HepG2 (cell line): ENCODE measurements around the gene KMT2A. TPM values are rescaled to one million over a fixed set of nuclear protein-coding genes. Genes with fewer than 3 reads are reported as not detected.
A peak's percentile ranks its signal among the peaks of the same experiment; 100 is the strongest.

Source experiments
- ATAC-seq: fragments of 200-7000 bp; cut with Tn5 transposase; 3 replicates; pipeline ENCODE4 v1.9.1; 2020; ENCODE audit warnings: mild to moderate bottlenecking, moderate library complexity
- BruUV-seq: library from RNA; stranded (reverse); fragments of 400-500 nt; replicated peaks from 2 replicates; lab custom pipeline; 2021; lab: Mats Ljungman, UMichigan
- CTCF ChIA-PET: fragments of 300-600 bp; formaldehyde crosslinking; extraction: SDS; loops from one replicate; lab custom pipeline; 2021; ENCODE audit warnings: low total read pairs, inconsistent platforms, low intra/inter-chr PET ratio; lab: Yijun Ruan, JAX
- POLR2A ChIA-PET: fragments of 350-600 bp; sonication (Branson Sonifier 250); formaldehyde crosslinking; loops from one replicate; lab custom pipeline; 2020; ENCODE audit warnings: antibody characterized with exemption, inconsistent platforms; lab: Yijun Ruan, JAX
- DNase-seq: peaks from one replicate; pipeline ENCODE4 v3.0.0-alpha.2; 2015; ENCODE audit warnings: low spot score
- FAIRE-seq: peaks from 3 replicates; lab custom pipeline; 2011; peaks lifted over from hg19 to GRCh38; lab: Jason Lieb, UNC
- H2AFZ ChIP-seq: one replicate; pipeline ENCODE4 v1.6.1; 2011; ENCODE audit warnings: low read length, inconsistent platforms
- H3K27ac ChIP-seq: fragments of 300-600 bp; 3 replicates; pipeline ENCODE4 v1.8.0; 2011; ENCODE audit warnings: mixed run types, mild to moderate bottlenecking, mixed read lengths, low read length, inconsistent platforms; ENCODE audit not compliant: insufficient read depth; ENCODE audit errors: extremely low read length
- H3K27me3 ChIP-seq, 2 experiments: fragments of 200-600 bp in 1 of 2; 2 replicates in 1 of 2; 3 replicates in 1 of 2; pipeline versions ENCODE4 v1.6.0 to v1.8.0; 2011; ENCODE audit warnings: low read length in 2 of 2, mild to moderate bottlenecking in 2 of 2, moderate library complexity in 2 of 2, inconsistent platforms in 1 of 2; ENCODE audit not compliant: insufficient read depth in 2 of 2, control insufficient read depth in 1 of 2
- H3K36me3 ChIP-seq, 2 experiments: fragments of 200-600 bp in 1 of 2; replicated peaks in 1 of 2; 2 replicates in 1 of 2; 3 replicates in 1 of 2; pipeline versions ENCODE4 v1.5.1 to v1.8.0; 2011; ENCODE audit warnings: low read length in 2 of 2, inconsistent platforms in 1 of 2; ENCODE audit not compliant: insufficient read depth in 2 of 2, control insufficient read depth in 1 of 2
- H3K4me1 ChIP-seq: 2 replicates; pipeline ENCODE4 v1.5.1; 2012; ENCODE audit warnings: low read length, inconsistent platforms; ENCODE audit not compliant: insufficient read depth
- H3K4me2 ChIP-seq: 2 replicates; pipeline ENCODE4 v1.6.0; 2011; ENCODE audit warnings: low read depth, low read length, inconsistent platforms
- H3K4me3 ChIP-seq, 3 experiments: fragments of 200-600 bp in 1 of 3; sonication (generic), shearing (Covaris generic) in 1 of 3; replicated peaks in 1 of 3; 2 replicates each; pipeline ENCODE4 v1.5.1; 2011 to 2016; ENCODE audit warnings: low read length in 3 of 3, inconsistent platforms in 2 of 3, low read depth in 2 of 3, mild to moderate bottlenecking in 2 of 3, control low read depth in 1 of 3, mixed read lengths in 1 of 3; ENCODE audit not compliant: insufficient read depth in 1 of 3
- H3K79me2 ChIP-seq: one replicate; pipeline ENCODE4 v1.6.1; 2011; ENCODE audit warnings: low read length, inconsistent platforms; ENCODE audit not compliant: insufficient read depth
- H3K9ac ChIP-seq: 2 replicates; pipeline ENCODE4 v1.6.0; 2011; ENCODE audit warnings: mild to moderate bottlenecking, low read depth, low read length, inconsistent platforms; ENCODE audit not compliant: insufficient read depth
- H3K9me3 ChIP-seq: 2 replicates; pipeline ENCODE4 v1.5.1; 2012; ENCODE audit warnings: mild to moderate bottlenecking, low read length
- H4K20me1 ChIP-seq: 2 replicates; pipeline ENCODE4 v1.6.0; 2011; ENCODE audit warnings: inconsistent platforms, mild to moderate bottlenecking, low read length, moderate library complexity; ENCODE audit not compliant: insufficient read depth
- BHLHE40 ChIP-seq: IDR thresholded peaks from 2 replicates; pipeline ENCODE4 v1.6.1; 2011; ENCODE audit warnings: low read length, improper control_type of control experiment
- CEBPG ChIP-seq: IDR thresholded peaks from 2 replicates; pipeline ENCODE4 v1.6.1; 2016
- CHD2 ChIP-seq: IDR thresholded peaks from 2 replicates; pipeline ENCODE4 v1.6.1; 2011; ENCODE audit warnings: low read depth, low read length, improper control_type of control experiment
- DNMT3B ChIP-seq: conservative IDR thresholded peaks from 2 replicates; pipeline ENCODE4 v1.6.1; 2016; ENCODE audit warnings: missing biosample characterization, control low read depth
- EED ChIP-seq: sonication (generic); formaldehyde crosslinking; IDR thresholded peaks from 2 replicates; pipeline ENCODE4 v1.5.0; 2020; ENCODE audit warnings: mild to moderate bottlenecking, missing genetic modification reagents
- FOSL2 ChIP-seq: sonication (generic); formaldehyde crosslinking; IDR thresholded peaks from 2 replicates; pipeline ENCODE4 v1.4.0; 2020; ENCODE audit warnings: missing genetic modification reagents
- HINFP ChIP-seq: sonication (generic); formaldehyde crosslinking; IDR thresholded peaks from 2 replicates; pipeline ENCODE4 v1.4.0; 2020; ENCODE audit warnings: low read depth, mild to moderate bottlenecking, missing genetic modification reagents
- JUNB ChIP-seq: sonication (generic); formaldehyde crosslinking; IDR thresholded peaks from 2 replicates; pipeline ENCODE4 v1.8.0; 2022; ENCODE audit warnings: missing genetic modification reagents, mild to moderate bottlenecking, borderline replicate concordance
- MNT ChIP-seq: fragments of 450-650 bp; IDR thresholded peaks from 2 replicates; pipeline ENCODE4 v1.6.1; 2016
- MXI1 ChIP-seq: IDR thresholded peaks from 3 replicates; pipeline ENCODE4 v1.6.1; 2012; ENCODE audit warnings: low read depth, low read length, inconsistent platforms, borderline replicate concordance
- NFRKB ChIP-seq: fragments of 450-650 bp; IDR thresholded peaks from 2 replicates; pipeline ENCODE4 v1.6.1; 2017
- RARA ChIP-seq: IDR thresholded peaks from 2 replicates; pipeline ENCODE4 v1.6.1; 2016; ENCODE audit warnings: missing genetic modification reagents, missing compliant biosample characterization
- SALL1 ChIP-seq: sonication (generic); formaldehyde crosslinking; IDR thresholded peaks from 2 replicates; pipeline ENCODE4 v1.8.0; 2022; ENCODE audit warnings: mild to moderate bottlenecking, missing genetic modification reagents
- SAP130 ChIP-seq: IDR thresholded peaks from 2 replicates; pipeline ENCODE4 v1.6.1; 2016; ENCODE audit warnings: low read depth
- SCMH1 ChIP-seq: sonication (generic); formaldehyde crosslinking; IDR thresholded peaks from 2 replicates; pipeline ENCODE4 v1.9.0; 2021; ENCODE audit warnings: missing genetic modification reagents, mild to moderate bottlenecking, borderline replicate concordance
- SRSF4 ChIP-seq: fragments of 200-400 bp; formaldehyde crosslinking; IDR thresholded peaks from one replicate; pipeline ENCODE4 v1.6.1; 2018; ENCODE audit warnings: mild to moderate bottlenecking, low read depth, low read length, moderate library complexity; ENCODE audit not compliant: poor library complexity, severe bottlenecking
- ZKSCAN8 ChIP-seq: IDR thresholded peaks from 2 replicates; pipeline ENCODE4 v1.6.1; 2016; ENCODE audit warnings: borderline replicate concordance, missing genetic modification reagents, missing compliant biosample characterization
- ZMAT5 ChIP-seq: sonication (generic); formaldehyde crosslinking; IDR thresholded peaks from 2 replicates; pipeline ENCODE4 v1.5.0; 2020; ENCODE audit warnings: mild to moderate bottlenecking, low read depth, missing genetic modification reagents, borderline replicate concordance
- ZNF33A ChIP-seq: sonication (generic); formaldehyde crosslinking; IDR thresholded peaks from 2 replicates; pipeline ENCODE4 v1.5.1; 2020; ENCODE audit warnings: missing genetic modification reagents, mild to moderate bottlenecking, moderate library complexity, borderline replicate concordance
- ZNF770 ChIP-seq: sonication (generic); formaldehyde crosslinking; IDR thresholded peaks from 2 replicates; pipeline ENCODE4 v1.5.0; 2020; ENCODE audit warnings: mild to moderate bottlenecking, missing genetic modification reagents
- ZNF782 ChIP-seq: sonication (generic); formaldehyde crosslinking; IDR thresholded peaks from 2 replicates; pipeline ENCODE4 v1.4.0; 2020; ENCODE audit warnings: missing genetic modification reagents, mild to moderate bottlenecking, borderline replicate concordance
- ZSCAN9 ChIP-seq: IDR thresholded peaks from 2 replicates; pipeline ENCODE4 v1.6.1; 2016; ENCODE audit warnings: borderline replicate concordance
- WGBS: methylation state at CpG from one replicate; pipeline ENCODE4 v1.1.6; 2017; ENCODE audit warnings: low lambda C conversion rate; 5-methylcytosine and 5-hydroxymethylcytosine counted together
- in situ Hi-C: cut with HindIII; loops from 2 replicates; pipeline ENCODE4 v1.10.0; 2017; ENCODE audit warnings: low pct_unique_long_range_greater_than_20kb; ENCODE audit not compliant: extremely low pct_ligation_motif_present
- intact Hi-C: fragments of 100-400 bp; cut with micrococcal nuclease; formaldehyde crosslinking; loops from one replicate; pipeline ENCODE4 v1.10.0; 2022; ENCODE audit not compliant: unreplicated experiment
- polyA plus RNA-seq, 8 experiments: library from polyadenylated mRNA; depleted of rRNA in 3 of 8; stranded (reverse) in 7 of 8; unstranded in 1 of 8; fragments of >200 nt; fragmentation: Illumina TruSeq in 4 of 8; extraction: Trizol in 4 of 8; gene quantifications; 2 replicates each; pipeline versions ENCODE4 v1.2.1 to v1.2.3, GENCODE V29; 2011 to 2016; ENCODE audit warnings: low read depth in 4 of 8, missing spikeins in 1 of 8, mixed read lengths in 1 of 8; ENCODE audit not compliant: insufficient read depth in 1 of 8
- total RNA-seq, 5 experiments: library from RNA; depleted of rRNA; stranded (reverse); fragments of >200 nt; fragmentation: Illumina TruSeq; extraction: Trizol; gene quantifications; 2 replicates each; pipeline ENCODE4 v1.2.3, GENCODE V29; 2016; ENCODE audit warnings: low read depth in 1 of 5

The KMT2A gene
- total and polyA plus RNA-seq, 2 of the 13 experiments (the other 11 are each of a cell fraction or from before 2014, with no cell fraction given) = 12.4 to 20.0 TPM

GRCh38 chr11:118536726-118537125, 100.4 kb downstream of the KMT2A start:
- FAIRE-seq (no peak), DNase-seq (peak; percentile 32), ATAC-seq (peak; percentile 9; the same call in 2 of the 3 replicates)
- Histone ChIP-seq H3K27ac (no peak overlapping the region), H3K79me2 (no peaks in the 10 kb centered on the region), H3K9ac (no peak overlapping the region), H3K4me3 (no peak overlapping the region), H3K9me3 (no peaks in the 10 kb centered on the region), H4K20me1 (no peaks in the 10 kb centered on the region), H2AFZ (no peak overlapping the region), H3K4me1 (peaks cover 33% of the 10 kb centered on the region), H3K27me3 (no peaks in the 10 kb centered on the region), H3K4me2 (no peak overlapping the region), H3K36me3 (no peaks in the 10 kb centered on the region)
- CTCF ChIA-PET = no interaction called here
- no TSS peak for BruUV-seq
- POLR2A ChIA-PET = interaction anchor here (0.6 kb wide), 1 partner anchor 134 kb away, joined by 3 read pairs; no protein-coding TSS in a partner anchor
- in situ Hi-C loops (no loop called here), intact Hi-C loops (loop anchor here (2.0 kb wide), 1 partner anchor 30 kb away; no protein-coding TSS in a partner anchor)
- 82% methylated on average over 5 of the region's 5 CpGs for WGBS
- TF ChIP-seq DNMT3B (CRISPR knock-in tag) (no peak), MXI1 (peak; percentile 37; the same call in 1 of the 3 replicates), MNT (peak; percentile 24; the same call in 1 of the 2 replicates), CHD2 (no peak), ZMAT5 (CRISPR knock-in tag) (no peak), RARA (0 out of 2 replicates have a peak, but pooled peaks have one; percentile 11), FOSL2 (CRISPR knock-in tag) (peak; percentile 86), SRSF4 (no peak), ZKSCAN8 (CRISPR knock-in tag) (no peak), SAP130 (CRISPR knock-in tag) (peak; percentile 40; the same call in 1 of the 2 replicates), ZSCAN9 (no peak), EED (CRISPR knock-in tag) (no peak), ZNF782 (CRISPR knock-in tag) (no peak), HINFP (CRISPR knock-in tag) (no peak), CEBPG (peak; percentile 65), NFRKB (no peak), ZNF770 (0 out of 2 replicates have a peak, but pooled peaks have one; percentile 16), JUNB (CRISPR knock-in tag) (no peak), SALL1 (CRISPR knock-in tag) (0 out of 2 replicates have a peak, but pooled peaks have one; percentile 23), ZNF33A (CRISPR knock-in tag) (no peak), BHLHE40 (peak; percentile 45; the same call in 1 of the 2 replicates), SCMH1 (CRISPR knock-in tag) (no peak)
